GM18502 (cell line): Measurements from ENCODE around the gene POLR3G.
A peak's percentile ranks its signal among the peaks of the same experiment; 100 is the strongest.

ENCODE experiments used
- ATAC-seq: cut with Tn5 transposase; IDR thresholded peaks from one replicate; pipeline ENCODE4 v1.9.1; 2021; ENCODE audit warnings: mild to moderate bottlenecking; ENCODE audit not compliant: unreplicated experiment, poor library complexity

Gene POLR3G

GRCh38 chr5:90549223-90549622 is 74.6 kb downstream of the POLR3G start:
- ATAC-seq, result no peak

- ATAC-seq, result no peak
Observed at GRCh38 chr5:90549729-90550275, 75.1 kb downstream of the POLR3G start.

GRCh38 chr5:90550963-90551362 is 76.3 kb downstream of the POLR3G start:
- ATAC-seq, result no peak

GRCh38 chr5:90551376-90551775 is 76.7 kb downstream of the POLR3G start:
- no peak for ATAC-seq

GRCh38 chr5:90553711-90554110 is 79.0 kb downstream of the POLR3G start:
- ATAC-seq, result no peak

GRCh38 chr5:90554358-90555006 is 79.8 kb downstream of the POLR3G start:
- no peak for ATAC-seq

- ATAC-seq, result no peak
Observed at GRCh38 chr5:90555666-90556065, 81.0 kb downstream of the POLR3G start.

GRCh38 chr5:90557391-90557790 is 82.7 kb downstream of the POLR3G start:
- no peak for ATAC-seq

GRCh38 chr5:90557871-90558270 is 83.2 kb downstream of the POLR3G start:
- no peak for ATAC-seq

- ATAC-seq, result peak; percentile 57
Observed at GRCh38 chr5:90558344-90559192, 83.9 kb downstream of the POLR3G start, which contains the start of gene ADGRV1. ADGRV1 (plus strand) TSS chr5:90558797; CDS start chr5:90558896, 99 bp downstream.

- ATAC-seq, result no peak
Observed at GRCh38 chr5:90560771-90561170, 86.1 kb downstream of the POLR3G start.

- no peak for ATAC-seq
Observed at GRCh38 chr5:90561766-90562165, 87.1 kb downstream of the POLR3G start.

- ATAC-seq, result no peak
Observed at GRCh38 chr5:90562341-90562740, 87.7 kb downstream of the POLR3G start.

- no peak for ATAC-seq
Observed at GRCh38 chr5:90563108-90563507, 88.4 kb downstream of the POLR3G start.
